Femur (tissue), 1 donor: ENCODE results near the gene ZNF816.
"Not testable (repeated sequence)": the region's sequence is repeated elsewhere in the genome, so short reads cannot be mapped to it uniquely, and the experiment has no call there.

ENCODE experiments used
- DNase-seq: peaks from one replicate; pipeline ENCODE4 v3.0.0-alpha.2; 2017

The ZNF816 gene

GRCh38 chr19:52962394-52963246 is at the start of gene ZNF816:
Gene ZNF816, minus strand, starts transcription at chr19:52962881. Its CDS starts 6,792 bp downstream, at chr19:52956089.
- peak; percentile 98 for DNase-seq

- DNase-seq = no peak
These were observed 49.3 kb upstream of the ZNF816 start for GRCh38 chr19:53012006-53012405.

GRCh38 chr19:53010494-53010893 is 47.8 kb upstream of the ZNF816 start:
- DNase-seq = no peak

GRCh38 chr19:53008061-53008778 is 45.5 kb upstream of the ZNF816 start:
- DNase-seq = no peak

GRCh38 chr19:53007606-53008005 is 44.9 kb upstream of the ZNF816 start:
- DNase-seq = no peak

DNA sequence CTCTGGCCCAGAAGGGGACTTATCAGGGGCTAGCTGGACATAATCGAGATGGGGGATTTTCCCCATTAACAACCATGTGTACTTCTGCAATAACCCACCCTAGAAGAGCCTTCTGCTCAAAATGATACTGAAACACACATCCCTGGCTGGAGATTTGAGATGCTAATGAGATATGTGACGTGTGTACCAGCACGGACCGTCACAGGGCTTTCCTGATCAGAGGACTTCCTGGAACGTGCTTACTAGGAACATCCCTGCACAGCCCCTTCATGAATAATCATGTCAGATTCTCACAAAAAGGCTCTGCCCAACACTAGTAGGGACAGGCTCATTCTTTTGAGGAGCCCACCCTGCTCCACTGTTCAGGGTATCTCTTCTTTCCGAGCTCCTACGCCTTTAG is 44.5 kb upstream of the ZNF816 start:
- DNase-seq = no peak

- DNase-seq = no peak
These were observed 41.6 kb upstream of the ZNF816 start for GRCh38 chr19:53004242-53004641.

DNA sequence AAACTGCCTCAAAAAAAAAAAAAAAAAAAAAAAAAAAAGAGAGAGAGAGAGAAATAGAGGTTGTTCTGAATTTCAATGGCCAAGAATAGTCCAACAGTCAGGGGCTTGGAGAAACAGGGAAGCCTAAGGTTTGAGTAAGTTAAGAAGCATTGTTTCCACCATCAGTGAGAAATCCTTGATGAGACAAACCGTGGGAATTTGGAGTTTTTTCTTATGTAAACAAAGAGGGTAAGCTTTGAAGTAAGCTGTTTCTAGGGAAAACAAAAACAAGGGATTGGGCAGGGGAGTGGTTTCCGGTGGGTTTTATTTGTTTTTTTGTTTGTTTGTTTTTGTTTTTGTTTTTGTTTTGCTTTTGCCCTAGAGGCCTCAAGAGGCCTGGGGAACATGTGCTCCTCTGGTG is 39.8 kb upstream of the ZNF816 start:
- DNase-seq = no peak

DNA sequence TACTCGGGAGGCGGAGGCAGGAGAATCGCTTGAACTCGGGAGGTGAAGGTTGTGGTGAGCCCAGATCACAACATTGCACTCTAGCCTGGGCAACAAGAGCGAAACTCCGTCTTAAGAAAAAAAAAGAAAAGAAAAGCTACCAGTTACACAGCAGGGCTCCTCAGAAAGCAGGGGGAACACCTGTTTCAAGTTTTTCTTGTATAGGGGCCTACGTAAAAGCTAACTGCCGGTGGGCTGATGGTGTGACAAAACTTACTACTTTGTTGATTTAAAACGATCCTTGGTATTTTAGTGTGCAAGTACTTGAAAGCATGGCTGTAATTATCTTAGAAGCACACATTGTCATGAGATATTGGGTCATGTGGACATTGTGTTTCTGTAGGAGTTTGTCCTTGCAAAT is 35.3 kb upstream of the ZNF816 start:
- no peak for DNase-seq

- DNase-seq = no peak
These were observed 33.0 kb upstream of the ZNF816 start for GRCh38 chr19:52995711-52996110.

- peak; percentile 86 for DNase-seq
These were observed 30.9 kb upstream of the ZNF816 start for GRCh38 chr19:52993342-52994178.

DNA sequence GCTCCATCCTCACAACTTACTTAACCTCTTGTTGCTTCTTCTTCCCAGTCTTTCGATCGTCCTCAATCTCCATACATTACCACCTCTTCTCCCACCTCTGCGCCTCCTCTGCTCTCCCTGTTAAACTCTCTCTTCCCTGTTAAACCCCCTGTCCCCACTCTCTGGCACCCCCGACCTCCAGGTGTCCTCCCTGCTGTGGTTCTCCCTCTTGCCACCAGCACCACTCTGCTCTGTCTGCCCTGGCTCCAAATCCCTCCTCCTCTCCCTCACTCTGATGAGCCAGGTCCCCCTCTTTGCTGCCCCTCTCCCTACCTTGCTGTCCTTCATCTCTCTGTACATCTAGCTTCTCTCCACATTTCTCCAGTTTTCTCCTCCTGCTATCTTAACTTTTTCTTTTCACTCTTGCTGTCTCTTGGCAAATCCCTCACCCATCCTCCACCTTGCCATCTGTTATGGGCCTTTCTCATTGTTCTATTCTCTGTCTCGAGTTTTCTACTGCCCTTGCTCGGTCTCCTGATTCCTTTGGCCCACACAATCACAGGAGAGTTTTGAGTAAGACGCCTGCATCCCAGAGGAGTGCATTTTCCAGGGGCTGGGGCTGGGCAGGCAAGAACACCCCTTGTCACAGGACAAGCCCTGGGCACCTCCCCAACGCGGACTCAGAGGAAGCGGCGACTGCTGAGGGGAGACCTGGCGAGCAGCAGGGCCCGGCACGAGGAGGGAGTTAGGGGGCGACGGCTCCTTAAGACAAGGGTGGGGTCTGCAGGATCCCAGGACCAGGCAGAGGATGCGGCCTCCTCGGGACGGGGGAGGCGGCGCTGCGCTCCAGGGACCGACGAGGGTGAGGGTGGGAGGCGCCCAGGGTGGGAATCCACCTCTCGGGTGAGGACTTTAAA is 29.7 kb upstream of the ZNF816 start:
- DNase-seq = peak; percentile 26

- no peak for DNase-seq
These were observed 28.8 kb upstream of the ZNF816 start for GRCh38 chr19:52991484-52991883.

- no peak for DNase-seq
These were observed 28.2 kb upstream of the ZNF816 start for GRCh38 chr19:52990759-52991418.

DNA sequence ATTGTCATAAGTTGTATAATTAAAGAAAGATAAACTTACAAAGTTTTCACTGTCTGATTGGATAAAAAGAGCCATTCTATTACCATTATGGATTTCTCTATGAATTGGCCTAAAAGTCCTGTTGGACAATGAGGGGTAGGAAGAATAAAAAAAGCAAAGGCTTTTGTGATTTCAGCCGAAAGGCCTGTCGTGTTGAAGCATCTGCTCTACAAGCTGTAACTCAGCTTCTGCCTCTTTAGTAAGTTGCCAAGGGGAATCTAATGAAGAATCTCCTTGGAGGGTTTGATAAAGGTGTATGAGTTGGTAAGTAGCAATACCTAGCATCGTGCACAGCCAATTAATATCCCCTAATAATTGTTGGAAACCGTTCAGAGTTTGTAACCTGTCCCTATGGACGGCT is 25.8 kb upstream of the ZNF816 start:
- DNase-seq = no peak

DNA sequence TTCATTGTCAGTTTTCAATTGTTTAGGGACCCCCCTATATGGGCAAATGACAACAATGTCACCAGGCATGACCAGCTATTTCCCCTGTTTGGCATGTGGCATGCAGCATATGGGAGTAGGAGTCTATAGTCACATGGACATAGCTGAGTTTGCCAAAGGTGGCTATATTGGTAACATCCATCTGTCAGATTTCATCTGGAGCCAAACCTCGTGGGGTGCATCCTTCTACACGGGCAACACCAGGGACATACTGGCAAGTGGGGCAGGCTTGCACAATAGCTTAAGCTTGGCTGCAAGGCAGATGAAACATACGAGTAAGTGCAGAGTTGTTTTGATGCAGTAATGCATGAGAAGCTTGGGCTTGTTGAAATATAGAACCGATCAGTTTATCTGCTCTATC is 24.5 kb upstream of the ZNF816 start:
- no peak for DNase-seq

DNA sequence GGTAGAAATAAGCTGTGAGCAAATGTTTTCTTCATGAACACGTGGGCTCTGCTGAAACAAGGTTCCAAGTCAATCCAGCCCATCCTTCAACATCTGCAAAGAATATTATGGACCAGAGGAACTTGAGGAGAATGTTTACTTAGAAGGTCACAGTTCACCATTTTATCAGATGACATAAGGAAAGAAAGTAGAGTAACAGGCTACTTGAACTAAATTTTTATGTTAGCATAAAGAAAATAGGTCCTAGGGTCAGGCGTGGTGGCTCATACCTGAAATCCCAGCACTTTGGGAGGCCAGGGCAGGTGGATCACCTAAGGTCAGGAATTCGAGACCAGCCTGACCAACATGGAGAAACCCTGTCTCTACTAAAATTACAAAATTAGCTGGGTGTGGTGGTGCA is 20.5 kb upstream of the ZNF816 start:
- DNase-seq = not testable (repeated sequence)

- DNase-seq = no peak
These were observed 18.6 kb upstream of the ZNF816 start for GRCh38 chr19:52981329-52981728.

DNA sequence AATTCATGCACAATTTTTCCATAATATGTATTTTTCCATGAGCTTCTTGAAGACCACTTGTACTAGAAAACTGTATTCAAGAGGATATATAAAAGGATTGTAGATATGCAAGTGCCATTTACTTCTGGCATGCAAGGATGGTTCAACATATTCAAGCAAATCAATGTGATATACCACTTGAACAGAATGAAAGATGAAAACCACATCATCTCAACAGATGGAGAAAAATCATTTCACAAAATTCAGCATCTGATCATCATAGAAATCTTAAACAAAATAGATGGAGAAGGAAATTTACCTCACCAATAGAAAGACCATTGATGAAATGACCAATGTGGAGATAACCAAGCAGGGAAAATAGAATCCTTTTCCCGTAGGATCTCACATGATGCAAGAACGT is 5.1 kb upstream of the ZNF816 start:
- DNase-seq = no peak

DNA sequence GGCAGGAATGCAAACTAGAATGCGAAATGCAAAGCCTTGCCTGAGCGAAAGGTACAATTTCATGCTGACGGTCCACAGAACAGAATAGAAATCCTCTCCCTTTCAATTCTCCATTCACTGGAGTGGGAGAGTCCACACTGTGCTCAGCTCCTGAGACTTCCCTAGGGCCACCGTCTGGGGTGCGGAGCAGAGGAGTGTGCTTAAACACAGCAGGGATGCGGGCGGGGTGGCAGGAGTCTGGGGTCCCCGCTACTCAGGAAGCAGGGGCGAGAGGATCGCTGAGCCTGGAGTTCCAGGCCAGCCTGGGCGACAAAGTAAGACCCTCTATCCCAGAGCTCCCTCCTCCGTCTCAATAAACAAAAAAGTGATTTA is 552 bp upstream of the ZNF816 start:
- peak; percentile 36 for DNase-seq

GRCh38 chr19:52961981-52962380 is 700 bp downstream of the ZNF816 start:
- DNase-seq = no peak
